Amniotic epithelial cell (primary cell): ENCODE measurements around the gene WDR83.

Experiments used
- DNase-seq: peaks from one replicate; pipeline ENCODE4 v3.0.0-alpha.2; 2010; ENCODE audit warnings: low read depth

WDR83 gene

GRCh38 chr19:12715929-12716328, 49.3 kb downstream of the WDR83 start:
- no peak for DNase-seq

DNA sequence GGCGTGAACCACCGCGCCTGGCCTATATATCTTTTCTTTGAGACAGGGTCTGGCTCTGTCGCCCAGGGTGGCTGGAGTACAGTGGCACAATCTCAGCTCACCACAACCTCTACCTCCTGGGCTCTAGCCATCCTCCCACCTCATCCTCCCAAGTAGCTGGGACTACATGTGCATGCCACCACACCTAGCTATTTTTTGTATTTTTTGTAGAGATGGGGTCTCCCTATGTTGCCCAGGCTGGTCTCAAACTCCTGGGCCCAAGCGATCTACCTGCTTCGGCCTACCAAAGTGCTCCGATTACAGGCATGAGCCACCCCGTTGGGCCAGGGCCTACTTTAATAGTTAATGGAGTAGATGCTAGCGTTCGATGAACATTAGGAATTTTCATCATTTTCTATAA, 53.7 kb downstream of the WDR83 start:
- DNase-seq: no peak

DNA sequence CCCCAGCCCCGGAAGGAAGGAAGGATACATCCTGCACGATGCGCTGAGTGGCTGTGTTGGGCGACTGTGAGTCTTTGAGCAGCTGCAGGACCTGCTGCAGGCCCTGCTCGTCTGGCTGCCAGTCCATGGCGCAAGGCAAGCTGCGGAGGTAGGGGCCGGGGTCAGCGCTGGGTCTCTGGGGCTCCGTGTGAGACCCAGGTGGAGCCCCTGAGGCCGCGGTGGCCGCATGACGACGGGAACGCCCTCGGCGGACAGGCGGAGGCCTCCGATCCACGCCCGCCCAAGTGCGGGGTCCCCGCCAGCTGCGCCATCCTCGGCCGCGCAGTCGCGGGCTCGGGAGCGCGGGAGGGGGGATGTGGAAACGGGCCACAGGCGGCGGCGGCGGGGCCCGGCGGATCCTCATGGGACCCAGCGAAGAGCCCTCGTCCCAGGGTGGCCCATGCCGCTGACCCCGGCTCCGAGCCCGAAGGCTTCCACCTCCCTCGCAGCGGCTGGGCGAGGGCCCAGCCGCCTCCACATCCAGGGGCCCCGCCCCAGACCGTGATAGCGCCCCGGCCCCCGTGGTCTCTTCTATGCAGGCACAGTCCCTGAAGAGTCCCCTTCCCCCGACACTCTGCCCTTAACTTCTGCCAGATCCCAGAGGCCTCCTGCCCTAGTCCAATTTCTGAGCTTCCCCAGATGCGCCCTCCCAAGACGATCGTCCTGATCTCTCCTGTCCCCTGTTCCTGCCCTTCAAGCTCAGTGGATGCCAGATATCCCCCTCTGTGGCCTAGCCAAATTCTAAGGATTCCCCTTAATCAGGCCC, 54.4 kb downstream of the WDR83 start:
- no peak for DNase-seq

GRCh38 chr19:12721656-12722565, 55.3 kb downstream of the WDR83 start:
- peak; percentile 64 for DNase-seq

DNA sequence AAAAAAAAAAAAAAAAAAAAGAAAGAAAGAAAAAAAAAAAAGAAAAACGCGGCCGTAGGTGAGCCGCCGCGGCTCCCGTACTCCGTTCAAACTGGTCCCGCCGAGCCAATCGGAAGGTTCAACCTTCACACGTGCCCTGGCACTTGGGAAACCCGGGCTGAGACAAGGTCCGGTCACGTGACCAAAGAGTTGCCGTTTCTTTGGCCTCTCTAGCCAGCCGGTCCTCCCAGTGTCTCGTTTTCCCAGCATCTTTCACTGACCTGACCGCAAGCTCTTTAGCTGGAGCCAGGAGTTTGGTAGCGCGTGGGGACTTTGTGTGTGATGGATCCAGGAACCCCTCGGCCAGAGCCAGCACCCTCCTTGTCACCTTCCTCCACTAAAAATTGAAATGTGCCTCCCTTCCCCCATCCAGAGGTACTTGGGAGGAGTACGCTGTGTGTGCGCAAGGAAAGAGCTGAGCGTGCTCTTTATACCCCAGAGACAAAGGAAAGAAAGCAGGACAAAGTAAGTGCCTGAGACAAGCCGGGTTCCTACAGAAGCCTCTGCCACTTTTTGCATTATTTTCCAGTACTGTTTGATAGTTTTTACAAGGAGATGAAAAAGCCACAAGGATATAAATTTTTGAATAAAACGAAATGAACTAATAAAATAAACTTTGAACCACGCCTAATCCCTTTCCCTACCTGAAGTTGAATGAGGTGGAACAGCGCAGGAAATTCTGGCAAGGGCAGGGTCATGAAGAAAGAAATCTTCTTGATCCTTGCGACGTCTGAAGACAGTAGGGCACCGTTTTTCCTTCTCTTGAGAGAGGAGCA, 56.2 kb downstream of the WDR83 start:
- peak; percentile 99 for DNase-seq

- no peak for DNase-seq
These were observed 56.7 kb downstream of the WDR83 start for GRCh38 chr19:12723381-12723640.

GRCh38 chr19:12723641-12724426, 57.2 kb downstream of the WDR83 start, which contains the start of gene TNPO2:
Gene TNPO2 (minus strand): TSS chr19:12723932. CDS start chr19:12720977, 2,955 bp downstream.
- peak; percentile 57 for DNase-seq
